GM19452 (cell line): Measurements from ENCODE around the gene KRT85.
"Not testable (repeated sequence)": the region's sequence is repeated elsewhere in the genome, so short reads cannot be mapped to it uniquely, and the experiment has no call there.

Source experiments
- ATAC-seq: cut with Tn5 transposase; IDR thresholded peaks from one replicate; pipeline ENCODE4 v1.9.1; 2021; ENCODE audit not compliant: unreplicated experiment

KRT85 gene

DNA sequence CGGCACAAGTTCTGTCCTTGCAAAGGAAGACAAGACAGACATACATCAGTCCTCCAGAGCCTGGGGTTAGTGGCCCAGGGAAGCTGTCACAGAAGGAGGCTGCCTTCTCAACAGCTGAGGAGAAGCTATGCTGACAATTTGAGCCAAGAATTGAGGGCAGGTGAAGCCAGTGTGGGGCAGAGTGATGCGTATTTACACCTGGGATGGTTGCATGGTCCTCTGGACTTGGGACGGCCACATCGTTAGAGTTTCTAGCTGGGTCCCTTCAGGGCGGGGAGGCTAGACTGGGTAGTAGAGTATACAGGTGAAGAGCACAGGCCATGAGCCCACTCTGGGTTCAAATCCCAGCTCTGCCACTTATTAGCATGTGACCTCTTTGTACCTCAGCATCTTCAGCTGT, 16.5 kb downstream of the KRT85 start:
- ATAC-seq = no peak

DNA sequence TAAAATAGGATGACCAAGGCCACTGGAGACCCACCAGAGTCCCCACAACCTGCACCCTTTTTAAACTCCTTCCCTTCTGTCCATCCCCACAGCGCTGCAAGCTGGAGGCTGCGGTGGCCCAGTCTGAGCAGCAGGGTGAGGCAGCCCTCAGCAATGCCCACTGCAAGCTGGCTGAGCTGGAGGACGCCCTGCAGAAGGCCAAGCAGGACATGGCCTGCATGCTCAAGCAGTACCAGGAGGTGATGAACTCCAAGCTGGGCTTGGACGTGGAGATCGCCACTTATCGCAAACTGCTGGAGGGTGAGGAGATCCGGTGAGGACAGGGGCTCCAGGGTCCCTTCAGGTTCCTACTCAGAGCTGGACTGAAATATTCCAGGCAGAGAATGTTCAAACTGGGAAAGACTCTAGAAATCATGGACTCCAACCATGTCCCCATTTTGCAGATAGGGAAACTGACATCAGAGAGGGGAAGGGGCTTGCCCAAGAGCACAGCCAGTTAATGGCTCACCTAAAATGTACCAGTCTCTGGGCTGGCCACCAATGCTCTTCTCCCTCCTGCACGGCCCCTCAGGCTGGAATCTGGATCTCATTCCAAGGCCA, 17.2 kb downstream of the KRT85 start:
- ATAC-seq = no peak

DNA sequence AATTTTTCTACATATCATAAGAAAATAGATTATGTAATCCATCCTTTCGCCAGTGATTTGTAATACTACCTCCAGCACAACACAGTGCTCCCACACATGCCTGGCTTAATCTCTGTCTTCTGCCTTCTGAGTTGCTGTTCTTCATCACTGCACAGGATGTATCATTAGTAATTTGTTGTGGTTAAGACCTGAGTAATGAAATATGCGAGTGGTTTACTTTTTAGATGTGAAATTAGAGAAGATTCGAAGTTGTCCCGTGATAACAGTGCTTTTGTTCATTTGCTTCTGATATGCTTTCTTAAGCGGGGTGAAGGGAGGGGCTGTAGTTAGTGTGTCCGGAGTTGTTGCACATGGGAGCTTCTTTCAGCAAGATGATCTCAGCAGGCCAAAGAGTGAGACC, 18.1 kb downstream of the KRT85 start:
- no peak for ATAC-seq

DNA sequence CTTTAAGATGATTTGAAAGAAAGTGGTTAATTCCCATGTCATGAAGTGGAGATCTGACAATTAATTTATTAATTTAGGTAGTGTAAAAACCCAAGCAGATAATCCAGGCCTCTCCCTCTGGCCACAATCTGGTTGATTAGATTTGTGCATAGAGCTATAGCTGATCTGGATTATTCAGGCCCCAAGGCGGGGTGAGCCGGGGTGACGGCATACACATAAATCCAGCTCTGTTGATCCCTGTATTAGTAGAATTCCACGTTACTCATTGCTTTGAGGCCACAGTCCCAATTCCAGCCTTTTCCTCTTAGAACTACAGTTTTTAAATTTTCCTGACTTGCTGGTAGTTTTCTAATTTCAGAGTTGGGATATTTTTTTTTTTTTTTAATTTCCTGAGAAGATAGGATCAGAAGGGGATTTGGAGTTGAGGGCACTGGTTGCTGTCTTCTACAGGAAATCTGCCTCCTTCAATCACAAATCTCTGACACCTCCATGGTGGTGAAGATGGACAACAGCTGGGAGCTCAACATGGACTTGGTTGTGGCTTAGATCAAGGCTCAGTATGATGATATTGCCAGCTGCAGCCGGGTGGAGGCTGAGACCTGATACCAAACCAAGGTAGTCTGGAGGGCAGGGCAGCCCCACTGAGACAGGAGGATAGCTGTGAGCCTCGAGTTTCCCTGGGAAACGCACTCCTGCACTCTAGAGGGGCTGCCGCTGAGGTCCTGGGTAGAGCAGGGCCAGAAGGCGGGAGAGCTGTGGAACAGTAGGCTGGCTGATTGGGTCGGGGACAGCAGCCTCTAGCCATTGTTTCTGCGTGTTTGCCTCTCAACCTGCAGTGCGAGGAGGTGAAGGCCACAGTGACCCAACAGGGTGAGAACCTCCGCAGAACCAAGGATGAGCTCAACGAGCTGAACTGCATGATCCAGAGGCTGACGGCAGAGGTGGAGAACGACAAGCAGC, 19.4 kb downstream of the KRT85 start:
- no peak for ATAC-seq

DNA sequence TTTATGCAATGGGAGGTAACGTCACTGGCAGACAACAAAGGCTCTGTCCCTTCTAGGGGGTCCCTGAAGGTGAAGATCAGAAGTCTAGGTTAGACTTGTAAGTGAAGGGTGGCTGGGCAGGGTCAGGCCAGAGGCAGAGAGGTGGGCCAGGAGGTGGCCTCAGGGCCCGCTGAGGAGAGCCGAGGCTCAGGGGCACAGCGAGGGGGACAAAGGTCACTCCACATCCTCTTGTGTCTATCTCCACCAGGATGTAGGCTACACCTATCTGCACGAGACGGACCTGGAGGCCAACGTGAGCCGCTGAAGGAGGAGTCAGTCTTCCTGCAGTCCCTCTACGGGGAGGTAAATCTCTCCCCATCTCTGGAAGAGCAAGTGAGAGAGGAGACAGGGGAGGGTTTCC, 20.3 kb downstream of the KRT85 start:
- ATAC-seq = no peak

DNA sequence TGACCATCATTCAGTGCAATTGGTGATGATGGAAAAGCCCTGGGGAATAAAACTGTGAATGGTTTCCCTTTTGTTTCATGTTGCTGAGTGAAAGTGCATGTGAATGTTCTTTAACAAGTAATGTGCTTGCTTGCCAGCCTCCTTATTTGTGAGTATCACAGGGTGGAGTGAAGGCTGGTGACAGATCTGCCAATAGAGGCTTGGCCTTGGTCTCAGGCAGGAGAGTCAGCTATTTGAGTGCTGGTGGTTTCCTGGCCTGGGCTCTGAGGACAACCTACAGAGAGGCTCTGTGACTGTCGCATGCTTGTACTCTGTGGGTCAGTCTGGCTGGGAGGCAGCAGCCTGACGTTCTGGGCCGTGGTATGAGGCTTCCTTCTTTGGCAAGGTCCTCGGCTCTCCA, 20.7 kb downstream of the KRT85 start:
- peak; percentile 44 for ATAC-seq

DNA sequence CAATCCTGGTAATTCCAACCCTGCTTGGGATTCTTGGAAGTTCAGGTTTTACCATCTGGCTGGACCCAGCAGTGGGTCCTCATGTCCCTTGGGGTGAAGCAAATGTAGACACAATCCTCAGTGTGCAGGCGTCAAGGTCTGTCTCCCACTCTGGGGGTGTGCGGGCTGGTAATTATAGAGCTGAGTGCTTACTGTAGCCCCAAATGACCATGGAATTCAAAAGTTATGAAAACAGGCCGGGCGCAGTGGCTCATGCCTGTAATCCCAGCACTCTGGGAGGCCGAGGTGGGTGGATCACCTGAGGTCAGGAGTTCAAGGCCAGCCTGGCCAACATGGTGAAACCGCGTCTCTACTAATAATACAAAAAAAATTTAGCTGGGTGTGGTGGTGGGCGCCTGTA, 22.2 kb downstream of the KRT85 start:
- not testable (repeated sequence) for ATAC-seq

DNA sequence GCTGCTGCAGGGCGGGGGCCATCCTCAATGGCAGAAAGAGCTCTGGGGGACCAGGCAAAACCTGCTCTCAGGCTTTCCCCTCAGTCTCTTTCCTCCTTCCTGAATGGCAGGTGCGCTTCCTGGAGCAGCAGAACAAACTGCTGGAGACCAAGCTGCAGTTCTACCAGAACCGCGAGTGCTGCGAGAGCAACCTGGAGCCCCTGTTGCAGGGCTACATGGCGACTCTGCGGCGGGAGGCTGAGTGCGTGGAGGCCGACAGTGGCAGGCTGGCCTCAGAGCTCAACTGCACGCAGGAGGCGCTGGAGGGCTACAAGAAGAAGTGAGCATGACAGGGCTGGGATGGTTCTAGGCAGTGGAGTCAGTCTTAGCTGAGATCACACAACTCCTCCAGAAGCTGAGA, 23.2 kb downstream of the KRT85 start:
- ATAC-seq = no peak

DNA sequence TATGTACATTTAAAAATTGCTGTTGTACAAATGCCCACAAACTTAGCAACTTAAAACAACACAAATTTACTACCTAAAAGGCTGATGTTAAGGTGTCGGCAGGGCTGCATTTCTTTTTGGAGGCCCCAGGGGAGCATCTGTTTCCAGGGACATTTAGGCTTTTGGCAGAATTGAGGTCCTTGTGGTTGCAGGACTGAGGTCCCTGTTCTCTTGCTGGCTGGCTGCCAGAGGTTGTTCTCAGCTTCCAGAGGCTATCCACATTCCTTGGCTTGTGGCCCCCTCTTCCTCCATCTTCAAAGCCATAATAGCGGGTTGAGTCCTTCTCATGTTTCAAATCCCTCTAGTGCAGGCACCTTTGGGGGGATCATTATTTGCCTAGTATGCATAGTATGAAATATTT, 23.7 kb downstream of the KRT85 start:
- ATAC-seq = no peak

DNA sequence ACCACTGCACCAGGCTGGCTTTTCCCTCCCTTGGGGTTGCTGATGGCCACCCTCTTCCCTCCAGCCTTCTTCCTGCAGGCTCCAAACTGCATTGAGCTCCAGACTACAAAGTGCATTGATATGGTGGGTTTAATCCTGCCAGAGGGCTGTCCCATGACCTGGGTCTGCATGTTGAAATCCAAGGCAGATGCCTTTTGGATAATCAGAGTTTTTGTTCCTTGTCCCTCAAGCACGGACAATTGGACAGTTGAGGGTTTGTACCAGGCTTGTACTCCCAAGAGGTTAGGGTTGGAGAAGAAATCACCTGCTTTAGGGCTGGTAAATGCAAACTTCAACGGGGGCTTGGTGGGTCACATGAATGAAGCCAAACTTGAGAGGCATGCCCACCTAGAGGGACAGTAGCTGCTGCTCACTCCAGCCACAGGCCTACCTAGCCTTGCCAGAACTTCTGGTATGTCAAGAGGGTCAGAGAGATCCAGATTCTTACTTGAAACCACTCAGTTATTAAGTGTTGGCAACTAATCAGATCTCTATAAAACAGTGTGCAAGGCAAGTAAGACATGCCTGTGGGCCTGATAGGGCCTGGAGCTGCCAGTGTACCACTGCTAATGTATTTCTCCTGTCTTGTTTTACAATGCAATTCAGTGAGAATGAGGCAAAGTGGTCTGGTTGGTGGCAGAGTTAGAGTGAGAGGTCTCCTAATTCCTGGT, 24.3 kb downstream of the KRT85 start:
- ATAC-seq = no peak

DNA sequence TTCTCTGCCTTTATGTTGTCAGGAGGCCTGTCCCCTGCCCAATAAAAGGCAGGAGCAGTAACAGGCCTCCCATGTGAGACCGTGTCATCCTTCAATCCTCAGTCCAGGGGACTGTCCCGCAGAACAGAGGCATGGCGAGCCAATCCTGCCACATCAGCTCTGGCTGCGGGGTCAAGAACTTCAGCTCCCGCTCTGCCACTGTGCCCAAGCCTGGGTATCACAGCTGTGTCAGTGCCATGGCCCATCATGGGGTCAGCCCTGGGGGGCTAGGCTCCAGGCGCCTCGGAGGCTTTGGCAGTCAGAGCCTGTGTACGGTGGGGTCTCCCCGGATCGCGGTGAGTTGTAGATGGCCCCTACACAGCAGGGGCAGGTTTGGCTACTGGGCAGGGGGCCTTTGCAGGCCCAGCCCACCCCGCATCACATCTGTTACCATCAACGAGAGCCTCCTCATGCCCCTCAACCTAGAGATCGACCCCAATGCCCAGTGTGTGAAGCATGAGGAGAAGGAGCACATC, 26.2 kb downstream of the KRT85 start:
- ATAC-seq = no peak

DNA sequence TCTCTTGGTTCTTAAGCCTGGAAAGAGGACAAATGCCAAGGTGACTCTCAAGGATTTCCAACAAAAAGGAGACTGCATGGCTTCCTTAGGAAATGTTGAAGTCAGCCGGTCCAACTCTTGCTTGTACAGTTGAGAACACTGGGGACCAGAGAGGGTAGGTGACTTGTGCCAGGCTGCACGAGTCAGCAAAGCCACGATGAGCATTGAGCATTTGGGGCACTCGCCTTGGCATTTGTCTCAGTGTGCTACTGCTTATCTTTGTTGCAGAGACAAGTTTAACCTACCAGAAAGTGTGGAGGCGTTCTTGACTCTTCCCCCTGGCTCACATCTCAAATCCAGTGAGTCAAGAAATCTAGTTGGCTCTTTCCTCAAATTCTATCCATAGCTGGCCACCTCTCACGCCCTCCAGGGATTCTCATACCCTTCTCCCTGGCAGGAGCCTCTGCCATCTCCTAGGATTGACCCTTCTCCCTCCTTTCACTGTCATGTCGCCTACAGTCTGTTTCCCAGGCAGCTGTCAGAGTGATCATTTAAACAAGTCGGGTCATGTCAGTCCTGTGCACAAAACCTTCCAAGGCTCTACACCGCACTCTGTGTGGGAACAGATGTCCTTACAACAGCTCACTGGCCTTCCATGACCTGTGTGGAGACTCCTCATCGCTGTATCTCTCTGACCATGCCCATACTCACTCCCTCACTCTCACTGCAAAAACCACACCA, 28.9 kb downstream of the KRT85 start:
- ATAC-seq = no peak

DNA sequence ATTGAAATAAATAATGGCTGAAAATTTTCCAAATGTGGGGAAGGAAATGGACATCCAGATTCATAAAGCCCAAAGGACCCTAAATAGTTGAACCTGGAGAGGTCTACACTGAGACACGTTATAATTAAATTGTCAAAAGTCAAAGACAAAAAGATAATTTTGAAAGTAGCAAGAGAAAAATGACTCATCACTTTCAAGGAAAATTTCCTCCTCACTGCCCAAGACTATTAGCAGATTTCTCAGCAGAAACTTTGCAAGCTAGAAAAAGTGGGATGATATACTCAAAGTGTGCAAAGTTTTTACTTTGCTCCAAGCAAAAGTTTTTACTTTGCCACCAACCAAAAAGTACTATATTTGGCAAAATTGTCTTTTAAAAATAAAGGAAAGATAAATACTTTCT, 30.2 kb downstream of the KRT85 start:
- ATAC-seq = no peak

DNA sequence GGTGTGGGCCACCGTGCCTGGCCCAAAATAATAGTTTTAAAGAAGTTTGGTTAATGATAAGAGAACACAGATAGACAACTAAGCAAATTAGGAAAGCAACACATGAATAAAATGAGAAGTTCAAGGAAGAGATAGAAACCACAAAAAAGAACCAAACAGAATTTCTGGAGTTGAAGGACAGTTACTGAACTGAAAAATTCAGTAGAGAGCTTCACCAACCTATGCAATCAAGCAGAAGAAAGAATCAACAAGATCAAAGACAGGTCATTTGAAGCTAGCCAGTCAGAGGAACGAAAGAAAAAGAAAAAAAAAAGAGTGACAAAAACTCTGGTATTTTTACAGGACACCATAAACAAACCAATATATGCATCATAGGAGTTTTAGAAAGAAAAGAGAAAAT, 30.6 kb downstream of the KRT85 start:
- no peak for ATAC-seq

DNA sequence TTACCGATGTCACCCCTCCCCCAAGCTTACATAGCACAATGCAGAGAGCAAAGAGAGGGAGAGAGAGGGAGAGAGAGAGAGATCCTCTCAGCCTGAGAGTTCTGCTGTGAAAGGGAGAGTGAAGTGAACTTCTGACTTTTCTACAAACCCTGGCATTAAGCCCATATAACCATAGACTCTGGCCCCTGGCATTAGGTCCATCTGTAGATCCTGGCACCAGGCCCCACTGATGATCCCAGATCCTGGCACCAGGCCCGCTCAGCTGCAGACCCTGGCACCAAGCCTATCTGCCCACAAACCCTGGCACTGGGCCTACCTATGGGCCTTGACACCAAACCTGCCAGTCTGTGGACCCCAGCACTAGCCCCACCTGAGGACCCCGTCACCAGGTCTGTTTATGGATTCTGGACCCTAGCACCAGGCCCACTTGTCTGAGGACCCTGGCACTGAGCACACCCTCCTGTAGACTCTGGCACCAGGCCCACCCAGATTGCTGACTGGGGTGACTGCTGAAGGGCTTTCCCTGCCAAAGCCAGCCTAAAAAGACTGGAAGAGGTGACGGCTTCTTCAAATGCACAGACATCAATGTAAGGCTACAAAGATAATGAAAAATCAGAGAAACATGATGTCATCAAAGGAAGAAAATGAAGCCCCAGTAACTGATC, 31.6 kb downstream of the KRT85 start:
- ATAC-seq = no peak

DNA sequence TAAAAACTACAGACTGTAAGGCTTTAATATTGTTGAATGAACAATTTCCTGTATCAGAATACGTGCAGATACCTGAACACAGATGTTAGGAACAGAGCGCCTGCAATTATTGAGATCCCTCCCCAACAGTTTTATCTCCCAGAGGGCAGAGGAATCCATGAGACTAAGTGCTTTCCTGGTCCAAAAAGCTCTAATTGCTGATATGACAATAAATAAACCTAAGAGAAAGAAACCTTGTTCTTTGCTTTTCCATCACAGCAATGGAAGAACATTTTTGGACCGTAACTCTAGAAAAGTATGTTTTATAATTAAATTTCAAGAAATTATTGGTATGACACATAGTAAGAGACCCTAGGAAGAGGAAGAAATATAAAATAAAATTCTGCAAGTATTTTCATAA, 33.1 kb downstream of the KRT85 start:
- no peak for ATAC-seq

DNA sequence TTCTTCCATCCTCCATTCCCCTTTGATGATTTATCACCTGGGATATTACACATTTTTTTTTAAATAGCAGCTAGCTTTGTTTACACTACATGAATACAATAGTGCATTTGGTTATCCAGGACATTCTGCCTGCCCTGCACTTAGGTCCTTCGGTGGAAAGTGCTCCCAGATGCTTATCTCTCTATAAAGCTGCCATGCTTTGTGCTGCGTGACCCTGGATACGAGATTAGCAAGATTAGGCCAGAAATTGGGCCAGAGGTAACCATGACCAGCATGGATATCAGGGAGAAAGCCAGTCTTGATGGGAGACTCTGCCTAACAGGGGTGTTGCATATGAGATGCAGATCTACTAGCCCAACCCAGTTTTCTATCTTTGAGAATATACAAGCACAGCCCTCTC, 34.0 kb downstream of the KRT85 start:
- no peak for ATAC-seq

DNA sequence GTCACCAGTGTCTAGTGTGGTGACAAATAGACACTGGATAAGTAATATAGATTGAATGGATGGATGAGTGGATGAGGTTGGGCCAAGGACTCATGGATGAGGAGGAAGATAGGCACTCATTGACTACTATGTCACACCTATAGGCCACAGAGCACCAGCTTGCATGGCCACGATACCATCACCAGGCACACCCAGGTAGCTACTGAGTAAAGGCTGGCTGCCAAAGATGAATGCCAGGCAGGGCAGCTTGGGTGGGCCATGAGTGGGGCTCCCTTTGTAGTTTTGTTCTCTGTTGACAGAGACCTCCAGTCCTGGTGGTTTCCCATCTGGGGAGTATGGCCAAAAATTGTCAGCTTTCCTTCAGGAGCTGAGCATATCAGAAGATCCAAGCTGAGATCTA, 34.9 kb downstream of the KRT85 start:
- ATAC-seq = no peak

DNA sequence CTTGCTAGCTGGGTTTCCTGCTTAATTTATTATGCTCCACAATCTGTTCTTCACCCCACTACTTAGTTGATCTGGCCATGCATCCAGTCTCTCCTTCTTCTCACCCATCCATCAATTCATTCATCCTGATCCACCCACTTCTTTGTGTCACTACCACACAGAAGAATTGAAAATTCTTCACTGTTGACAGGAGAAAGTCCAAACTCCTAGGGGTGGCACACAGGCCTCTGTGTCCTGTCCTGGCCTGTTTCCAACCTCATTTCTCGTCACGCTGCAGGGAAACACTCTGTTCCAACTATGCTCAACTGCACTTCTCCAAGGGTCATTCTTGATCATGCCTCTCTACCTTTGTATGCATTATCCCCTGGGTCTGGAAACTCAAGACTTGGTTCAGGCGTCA, 35.4 kb downstream of the KRT85 start:
- ATAC-seq = no peak

DNA sequence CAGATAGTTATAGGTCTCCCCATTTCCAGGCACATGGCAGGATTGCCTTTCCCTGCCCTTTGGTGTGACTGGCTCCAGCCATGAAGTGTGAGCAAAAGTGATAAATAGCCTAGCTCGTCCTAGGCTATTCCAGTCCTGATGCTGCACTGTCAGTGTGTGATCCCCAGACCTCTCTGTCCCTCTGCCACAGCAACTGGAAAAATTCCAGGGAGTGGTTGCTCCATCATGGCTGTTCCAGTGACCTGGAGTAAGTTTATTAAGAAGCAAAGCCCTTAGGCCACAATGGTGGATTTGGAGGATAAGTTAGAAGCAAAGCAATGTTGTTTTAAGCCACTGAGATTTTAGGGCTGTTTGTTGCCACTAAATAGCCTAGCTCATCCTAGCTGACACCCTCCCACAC, 36.2 kb downstream of the KRT85 start:
- no peak for ATAC-seq
